ENCODE measurements around the gene EXOSC9. TPM values are rescaled to one million over a fixed set of nuclear protein-coding genes. Genes with fewer than 3 reads are reported as not detected.

The EXOSC9 gene
- polyA plus RNA-seq, 2 of the 4 experiments (the other 2 are of a cell fraction) = 33.6 to 43.1 TPM

DNA sequence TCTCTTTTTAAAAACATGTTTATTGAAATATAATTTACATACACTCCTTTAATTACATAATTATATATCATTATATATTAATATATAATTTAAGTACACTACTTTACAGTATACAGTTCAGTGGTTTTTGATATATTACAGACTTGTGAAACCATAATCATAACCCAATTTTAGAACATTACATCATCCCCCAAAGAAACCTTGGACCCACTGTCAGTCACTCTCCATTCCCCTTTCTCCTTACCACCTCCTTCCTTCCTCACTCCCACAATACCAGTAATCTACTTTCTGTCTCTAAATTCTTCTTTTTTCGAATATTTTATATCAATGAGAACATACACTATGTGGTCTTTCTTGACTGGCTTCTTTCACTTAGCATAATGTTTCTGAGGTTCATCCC is 17.9 kb upstream of the EXOSC9 start (continued):
- TF ChIP-seq TP53 (CRISPR knock-in tag; IDR thresholded peaks at IDR 0.05) = no peak

DNA sequence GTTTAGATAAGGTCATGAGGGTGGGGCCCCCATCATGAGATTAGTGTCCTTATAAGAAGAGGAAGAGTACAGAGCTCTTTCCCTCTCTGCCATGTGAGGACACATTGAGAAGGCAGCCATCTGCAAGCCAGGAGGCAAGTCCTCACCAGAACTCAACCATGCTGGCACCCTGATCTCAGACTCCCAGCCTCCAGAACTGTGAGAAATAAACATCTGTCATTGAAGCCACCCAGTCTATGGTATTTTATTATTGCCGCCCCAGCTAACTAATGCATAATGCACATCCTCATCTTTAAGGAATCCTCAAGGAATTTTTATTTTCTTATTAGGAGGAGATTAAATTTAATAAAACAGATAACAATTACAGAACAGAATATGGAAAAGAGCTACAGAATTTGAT is 16.7 kb upstream of the EXOSC9 start:
- H3K4me1 ChIP-seq = peaks cover 18% of the 10 kb centered on the region
- POLR2A ChIA-PET = no interaction called here
- H3K9me3 ChIP-seq = no peaks in the 10 kb centered on the region
- DNase-seq (ENCODE audit: low read depth in 1 of 2, low spot score in 1 of 2) (no peak), ATAC-seq (no peak), FAIRE-seq (no peak)
- no peak overlapping the region for H3K4me3 ChIP-seq
- peak overlapping the region; percentile 61 to 72 for H3K27ac ChIP-seq
- TF ChIP-seq POLR2AphosphoS2 (conservative IDR thresholded peaks at IDR 0.05; ENCODE audit: low read length) = no peak
- no peak for TF ChIP-seq ESRRA (IDR thresholded peaks at IDR 0.05; ENCODE audit: borderline replicate concordance, low read length)
- no peak for TF ChIP-seq TP53 (CRISPR knock-in tag; IDR thresholded peaks at IDR 0.05)
- no peak for TF ChIP-seq EHF (CRISPR knock-in tag; IDR thresholded peaks at IDR 0.05)
- TF ChIP-seq, protein P1, sequence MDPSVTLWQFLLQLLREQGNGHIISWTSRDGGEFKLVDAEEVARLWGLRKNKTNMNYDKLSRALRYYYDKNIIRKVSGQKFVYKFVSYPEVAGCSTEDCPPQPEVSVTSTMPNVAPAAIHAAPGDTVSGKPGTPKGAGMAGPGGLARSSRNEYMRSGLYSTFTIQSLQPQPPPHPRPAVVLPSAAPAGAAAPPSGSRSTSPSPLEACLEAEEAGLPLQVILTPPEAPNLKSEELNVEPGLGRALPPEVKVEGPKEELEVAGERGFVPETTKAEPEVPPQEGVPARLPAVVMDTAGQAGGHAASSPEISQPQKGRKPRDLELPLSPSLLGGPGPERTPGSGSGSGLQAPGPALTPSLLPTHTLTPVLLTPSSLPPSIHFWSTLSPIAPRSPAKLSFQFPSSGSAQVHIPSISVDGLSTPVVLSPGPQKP (IDR thresholded peaks at IDR 0.05; ENCODE audit: low read depth, low read length) = no peak
- TF ChIP-seq ZFP36 (IDR thresholded peaks at IDR 0.05; ENCODE audit: borderline replicate concordance, partially characterized antibody) = no peak
- no peak for TF ChIP-seq NR3C1 (IDR thresholded peaks at IDR 0.05)
- TF ChIP-seq CBX2 (IDR thresholded peaks at IDR 0.05; ENCODE audit: borderline replicate concordance, low read depth) = no peak
- no peak for TF ChIP-seq MYC (IDR thresholded peaks at IDR 0.05; ENCODE audit: borderline replicate concordance, low read length)
- no peak for TF ChIP-seq NPAS2 (CRISPR knock-in tag; IDR thresholded peaks at IDR 0.05; ENCODE audit: borderline replicate concordance)
- TF ChIP-seq, protein P2, sequence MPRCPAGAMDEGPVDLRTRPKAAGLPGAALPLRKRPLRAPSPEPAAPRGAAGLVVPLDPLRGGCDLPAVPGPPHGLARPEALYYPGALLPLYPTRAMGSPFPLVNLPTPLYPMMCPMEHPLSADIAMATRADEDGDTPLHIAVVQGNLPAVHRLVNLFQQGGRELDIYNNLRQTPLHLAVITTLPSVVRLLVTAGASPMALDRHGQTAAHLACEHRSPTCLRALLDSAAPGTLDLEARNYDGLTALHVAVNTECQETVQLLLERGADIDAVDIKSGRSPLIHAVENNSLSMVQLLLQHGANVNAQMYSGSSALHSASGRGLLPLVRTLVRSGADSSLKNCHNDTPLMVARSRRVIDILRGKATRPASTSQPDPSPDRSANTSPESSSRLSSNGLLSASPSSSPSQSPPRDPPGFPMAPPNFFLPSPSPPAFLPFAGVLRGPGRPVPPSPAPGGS (IDR thresholded peaks at IDR 0.05) = no peak
- no peak for TF ChIP-seq FOSB (CRISPR knock-in tag; IDR thresholded peaks at IDR 0.05)
- TF ChIP-seq HEYL (CRISPR knock-in tag; IDR thresholded peaks at IDR 0.05) = no peak
- TF ChIP-seq BHLHE40 (IDR thresholded peaks at IDR 0.05; ENCODE audit: low read depth, low read length) = no peak
- no peak for TF ChIP-seq CBX8 (IDR thresholded peaks at IDR 0.05)
- TF ChIP-seq NFE2L2 (conservative IDR thresholded peaks at IDR 0.05; ENCODE audit: low read length) = no peak
- TF ChIP-seq, protein P3, sequence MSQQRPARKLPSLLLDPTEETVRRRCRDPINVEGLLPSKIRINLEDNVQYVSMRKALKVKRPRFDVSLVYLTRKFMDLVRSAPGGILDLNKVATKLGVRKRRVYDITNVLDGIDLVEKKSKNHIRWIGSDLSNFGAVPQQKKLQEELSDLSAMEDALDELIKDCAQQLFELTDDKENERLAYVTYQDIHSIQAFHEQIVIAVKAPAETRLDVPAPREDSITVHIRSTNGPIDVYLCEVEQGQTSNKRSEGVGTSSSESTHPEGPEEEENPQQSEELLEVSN (IDR thresholded peaks at IDR 0.05; ENCODE audit: borderline replicate concordance, low read depth) = no peak
- TF ChIP-seq RAD21 (conservative IDR thresholded peaks at IDR 0.05 in 1 of 2, IDR thresholded peaks at IDR 0.05 in 1 of 2) = no peak
- no peak for TF ChIP-seq CHD2 (IDR thresholded peaks at IDR 0.05; ENCODE audit: low read length, partially characterized antibody)
- TF ChIP-seq JUN (IDR thresholded peaks at IDR 0.05) = no peak
- 91% methylated on average over 1 of the region's 1 CpG for WGBS (ENCODE audit: missing lambda C conversion rate)
- CTCF ChIA-PET = no interaction called here
- H3K4me2 ChIP-seq = peak overlapping the region; percentile 50; the same call in 2 of the 3 replicates

DNA sequence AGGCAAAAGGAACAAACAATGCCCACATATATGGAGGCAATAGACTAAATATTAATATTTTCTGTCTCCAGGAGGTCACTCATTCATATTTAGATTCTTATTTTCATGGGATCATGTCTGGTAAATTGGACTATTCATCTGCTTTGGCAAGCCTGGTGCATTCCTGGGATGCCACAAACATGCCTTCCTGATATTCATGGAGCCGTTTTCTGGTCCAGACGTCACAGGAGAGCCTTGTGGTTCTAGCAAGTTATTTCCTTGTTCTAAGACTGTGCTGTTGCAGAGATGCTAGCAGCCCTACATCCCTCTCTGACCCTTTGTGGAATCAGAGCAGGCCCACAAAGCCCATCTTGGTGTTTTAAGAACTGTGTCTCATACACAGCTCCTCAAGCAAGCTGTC is 16.1 kb upstream of the EXOSC9 start:
- Histone ChIP-seq H3K9me3 (no peaks in the 10 kb centered on the region), H3K4me3 (no peak overlapping the region), H3K27ac (peak overlapping the region; percentile 67 to 76), H3K4me2 (peak overlapping the region; percentile 50), H3K4me1 (peaks cover 24% of the 10 kb centered on the region)
- DNase-seq (ENCODE audit: low read depth in 1 of 2, low spot score in 1 of 2) = peak in 1 of 2 experiments; percentile 73
- no peak for FAIRE-seq
- CTCF ChIA-PET = no interaction called here
- peak; percentile 96 to 97 for ATAC-seq
- POLR2A ChIA-PET = no interaction called here
- peak; percentile 48; the same call in 1 of the 2 replicates for TF ChIP-seq GATA3 (IDR thresholded peaks at IDR 0.05; ENCODE audit: borderline replicate concordance)
- TF ChIP-seq CHD4 (IDR thresholded peaks at IDR 0.05; ENCODE audit: borderline replicate concordance) = no peak
- TF ChIP-seq RAD21 (conservative IDR thresholded peaks at IDR 0.05 in 1 of 2, IDR thresholded peaks at IDR 0.05 in 1 of 2) = no peak
- TF ChIP-seq, protein P3 (IDR thresholded peaks at IDR 0.05; ENCODE audit: borderline replicate concordance, low read depth) = no peak
- TF ChIP-seq, protein P4, sequence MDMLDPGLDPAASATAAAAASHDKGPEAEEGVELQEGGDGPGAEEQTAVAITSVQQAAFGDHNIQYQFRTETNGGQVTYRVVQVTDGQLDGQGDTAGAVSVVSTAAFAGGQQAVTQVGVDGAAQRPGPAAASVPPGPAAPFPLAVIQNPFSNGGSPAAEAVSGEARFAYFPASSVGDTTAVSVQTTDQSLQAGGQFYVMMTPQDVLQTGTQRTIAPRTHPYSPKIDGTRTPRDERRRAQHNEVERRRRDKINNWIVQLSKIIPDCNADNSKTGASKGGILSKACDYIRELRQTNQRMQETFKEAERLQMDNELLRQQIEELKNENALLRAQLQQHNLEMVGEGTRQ (IDR thresholded peaks at IDR 0.05) = no peak
- peak in 1 of 2 experiments; percentile 61; a peak in 2 of 5 replicates for TF ChIP-seq EP300 (IDR thresholded peaks at IDR 0.05)
- TF ChIP-seq TFCP2L1 (CRISPR knock-in tag; IDR thresholded peaks at IDR 0.05) = no peak
- TF ChIP-seq CHD2 (IDR thresholded peaks at IDR 0.05; ENCODE audit: low read length, partially characterized antibody) = no peak
- TF ChIP-seq CBX2 (IDR thresholded peaks at IDR 0.05; ENCODE audit: borderline replicate concordance, low read depth) = no peak
- TF ChIP-seq TP53 (CRISPR knock-in tag; IDR thresholded peaks at IDR 0.05) = no peak
- 0% methylated on average over 2 of the region's 2 CpGs for WGBS (ENCODE audit: missing lambda C conversion rate)

Data from A549 (cell line).